Astrocyte (in vitro differentiated cells and primary cell): ENCODE measurements around the gene LRP1B.

Experiments used
- CTCF ChIP-seq: IDR thresholded peaks from 2 replicates; pipeline ENCODE4 v1.5.1; 2011; ENCODE audit warnings: low read depth, mild to moderate bottlenecking, inconsistent platforms, low read length, moderate library complexity; ENCODE audit not compliant: insufficient read depth
- EZH2 ChIP-seq: IDR thresholded peaks from 2 replicates; pipeline ENCODE4 v1.6.1; 2012; ENCODE audit warnings: mild to moderate bottlenecking, low read length, inconsistent platforms; ENCODE audit not compliant: insufficient read depth

DNA sequence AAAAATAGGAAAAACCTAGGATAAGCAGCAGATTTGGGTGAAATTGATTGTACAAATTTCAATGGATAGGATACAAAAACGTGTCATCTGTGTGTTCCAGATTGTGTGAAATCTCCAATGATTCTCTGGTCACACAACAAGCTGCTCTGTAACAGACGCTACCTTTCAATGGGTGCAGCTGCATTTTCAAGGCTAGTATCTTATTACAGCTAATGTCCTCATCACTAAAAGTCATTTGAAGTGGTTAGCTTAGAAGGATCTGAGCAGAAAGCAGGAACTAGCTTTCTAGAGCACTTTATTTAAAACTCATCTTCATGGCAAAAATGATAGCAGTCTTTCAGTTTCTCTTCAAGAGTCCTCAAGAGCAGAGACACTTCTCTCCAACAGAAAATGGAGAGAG is 364.6 kb downstream of the LRP1B start:
- no peak for TF ChIP-seq CTCF
- TF ChIP-seq EZH2: no peak
